PC-9 (cell line): ENCODE measurements around the gene HECTD1.

Experiments
- CTCF ChIP-seq: fragments of 200-600 bp; sonication (generic); conservative IDR thresholded peaks from 2 replicates; pipeline ENCODE4 v1.6.1; 2017; ENCODE audit warnings: mixed run types, antibody characterized with exemption, mild to moderate bottlenecking, moderate library complexity
- EZH2 ChIP-seq: fragments of 200-600 bp; sonication (generic); IDR thresholded peaks from 2 replicates; pipeline ENCODE4 v1.8.0; 2017; ENCODE audit warnings: antibody characterized with exemption, low read depth

DNA sequence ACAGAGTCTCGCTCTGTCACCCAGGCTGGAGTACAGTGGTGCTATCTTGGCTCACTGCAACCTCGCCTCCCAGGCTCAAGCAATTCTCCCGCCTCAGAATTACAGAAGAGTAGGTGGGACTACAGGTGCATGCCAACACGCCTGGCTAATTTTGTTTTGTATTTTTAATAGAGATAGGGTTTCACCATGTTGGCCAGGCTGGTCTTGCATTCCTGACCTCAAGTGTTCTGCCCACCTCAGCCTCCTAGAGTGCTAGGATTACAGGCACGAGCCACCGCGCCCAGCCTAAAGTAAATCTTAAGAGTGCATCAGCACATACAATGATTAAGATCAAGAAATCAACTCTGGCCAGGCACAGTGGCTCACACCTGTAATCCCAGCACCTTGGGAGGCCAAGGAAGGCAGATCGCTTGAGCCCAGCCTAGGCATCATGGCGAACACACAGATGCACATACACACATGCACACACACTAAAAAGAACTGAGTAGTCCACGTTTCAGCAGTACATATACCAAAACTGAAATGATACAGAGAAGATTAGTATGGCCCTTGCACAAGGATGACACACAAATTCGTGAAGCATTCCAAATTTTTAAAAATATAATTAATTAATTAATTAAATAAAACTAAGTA lies 65.0 kb downstream of the HECTD1 start:
- TF ChIP-seq EZH2 = no peak
- no peak for TF ChIP-seq CTCF
